GM18909 (cell line): Measurements from ENCODE around the gene AKR1B15.
"Not testable (repeated sequence)": the region's sequence is repeated elsewhere in the genome, so short reads cannot be mapped to it uniquely, and the experiment has no call there.

Source experiments
- ATAC-seq: cut with Tn5 transposase; IDR thresholded peaks from one replicate; pipeline ENCODE4 v1.9.1; 2021; ENCODE audit warnings: mild to moderate bottlenecking; ENCODE audit not compliant: unreplicated experiment, poor library complexity

Gene AKR1B15

DNA sequence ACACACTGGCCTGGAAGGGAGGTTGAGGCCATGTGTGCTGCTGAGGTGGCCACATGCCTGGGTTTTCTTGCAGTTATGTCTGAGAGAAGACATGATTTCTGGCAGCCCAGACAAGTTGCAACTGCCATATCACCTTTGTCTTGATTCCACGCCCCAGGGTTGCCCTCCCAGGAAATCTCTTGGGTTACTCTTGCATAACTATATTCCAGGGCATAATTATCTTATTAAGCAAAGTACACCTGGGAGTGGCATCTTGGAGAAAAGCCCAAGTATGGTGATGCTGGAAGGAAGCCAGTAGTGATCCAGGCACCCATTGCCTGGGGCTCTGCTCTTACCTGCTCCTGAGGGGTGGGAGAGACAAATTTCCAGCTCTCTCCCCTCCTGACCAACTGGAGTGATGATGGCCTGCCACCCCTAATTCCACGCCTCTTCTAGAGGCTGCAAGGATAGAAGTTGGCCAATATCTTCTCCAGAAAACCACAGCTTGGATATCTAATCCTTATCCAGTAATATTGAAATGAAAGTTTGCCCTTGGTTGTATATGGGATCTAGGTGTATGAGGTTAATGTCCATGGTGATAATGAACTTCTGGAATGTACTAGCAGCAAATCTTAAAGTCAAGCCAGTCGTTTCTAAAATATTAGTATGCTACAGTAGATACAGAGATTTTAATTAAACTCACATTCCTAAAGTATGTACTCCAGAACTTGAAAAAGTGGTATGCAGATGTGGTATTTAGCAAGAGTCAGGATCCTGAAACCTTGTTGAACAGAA is 16.5 kb upstream of the AKR1B15 start:
- no peak for ATAC-seq

DNA sequence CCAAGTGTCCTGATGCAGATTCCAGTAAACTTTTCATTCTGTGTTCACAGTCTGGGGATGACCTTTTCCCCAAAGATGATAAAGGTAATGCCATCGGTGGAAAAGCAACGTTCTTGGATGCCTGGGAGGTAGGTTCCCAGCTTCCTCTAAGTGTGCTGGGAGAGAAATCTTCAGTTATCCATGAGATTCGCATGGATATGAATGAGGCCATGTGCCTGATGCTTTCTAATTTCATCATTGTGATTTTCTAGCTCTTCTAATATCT is 16.0 kb upstream of the AKR1B15 start:
- ATAC-seq, result no peak

DNA sequence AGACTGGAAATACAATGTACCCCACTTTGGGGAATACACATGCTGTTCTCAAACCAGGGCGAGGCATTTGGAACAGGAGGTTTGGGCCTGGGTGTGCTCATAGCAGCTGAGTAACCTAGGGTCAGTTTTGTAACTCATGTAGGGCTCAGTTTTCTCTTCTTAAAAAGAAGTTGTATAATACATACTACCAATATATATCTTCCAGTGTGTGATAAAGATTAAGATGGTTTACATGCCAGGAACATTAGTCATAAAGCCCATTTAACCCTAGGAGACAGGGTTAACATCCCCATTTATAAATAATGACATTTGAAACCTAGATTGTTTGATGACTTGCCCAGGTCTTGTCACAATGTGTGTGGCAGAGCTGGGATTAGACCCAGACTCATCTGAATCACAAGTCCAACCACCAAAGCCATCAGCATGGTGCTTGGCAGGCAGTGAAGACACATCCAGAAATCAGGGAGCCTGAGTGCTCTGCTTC is 15.6 kb upstream of the AKR1B15 start:
- no peak for ATAC-seq

DNA sequence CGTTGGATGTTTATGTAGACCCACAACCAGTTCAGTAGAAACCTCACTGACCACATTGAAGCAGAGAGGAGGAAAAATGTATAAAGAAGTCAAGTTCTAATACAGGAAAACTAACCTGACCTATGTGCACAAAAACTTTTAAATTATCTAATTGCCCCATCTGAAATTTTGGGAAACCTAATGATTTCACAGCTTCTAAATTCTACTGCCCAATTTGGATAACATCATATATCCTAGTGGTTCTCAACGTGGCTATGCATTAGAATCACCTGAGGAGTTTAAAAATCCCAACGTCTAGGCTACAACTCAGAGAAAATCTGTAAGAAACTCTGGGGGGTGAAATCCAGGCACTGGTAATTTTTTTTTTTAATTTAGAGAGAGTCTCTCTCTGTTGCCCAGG is 14.3 kb upstream of the AKR1B15 start:
- ATAC-seq, result no peak

DNA sequence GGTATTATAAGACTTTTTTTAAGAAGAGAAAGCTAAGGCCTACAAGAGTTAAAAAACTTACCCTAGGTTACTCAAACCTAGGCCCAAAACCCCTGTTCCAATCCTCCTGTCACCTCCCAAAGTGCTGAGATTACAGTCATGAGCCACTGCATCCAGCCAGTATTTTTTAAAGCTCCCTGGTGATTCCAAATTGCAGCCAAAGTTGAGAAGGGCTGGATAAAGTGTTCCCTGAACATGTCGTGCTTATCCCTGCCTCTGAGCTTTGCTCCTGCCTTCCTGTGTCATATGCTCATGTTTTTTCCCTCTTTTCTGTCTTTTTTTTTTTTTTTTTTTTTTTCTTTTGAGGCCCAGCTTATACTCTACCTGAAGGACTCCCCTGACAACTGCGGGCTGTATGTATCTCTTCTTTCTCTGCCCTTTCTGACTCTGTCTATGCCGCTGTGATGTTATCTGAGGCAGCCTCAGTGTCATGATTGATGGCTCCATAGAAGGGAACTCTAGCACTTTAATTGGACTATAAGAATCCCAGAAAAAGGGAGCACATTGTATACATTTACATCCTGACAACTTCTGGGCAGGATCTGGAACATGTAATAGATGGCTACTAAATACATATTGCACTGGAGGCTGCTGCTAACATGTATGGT is 13.5 kb upstream of the AKR1B15 start:
- ATAC-seq, result no peak

DNA sequence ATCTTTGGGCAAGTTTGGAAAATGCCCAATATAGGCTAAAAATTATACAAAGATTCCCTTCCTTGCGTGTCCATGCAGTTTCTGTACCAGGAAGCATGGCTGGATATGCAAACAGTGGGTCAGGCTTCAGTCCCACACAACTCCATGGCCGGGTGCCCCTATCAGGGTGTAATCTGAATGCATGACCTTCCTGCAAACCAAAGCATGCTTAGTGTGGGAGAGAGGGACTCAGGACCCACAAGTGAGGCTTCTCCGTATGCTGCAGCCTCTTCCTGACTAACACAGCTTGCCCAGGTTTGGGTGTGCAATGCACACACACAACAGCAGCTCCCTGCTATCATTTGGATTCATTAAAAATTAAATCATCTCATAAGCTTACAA is 13.0 kb upstream of the AKR1B15 start:
- no peak for ATAC-seq

DNA sequence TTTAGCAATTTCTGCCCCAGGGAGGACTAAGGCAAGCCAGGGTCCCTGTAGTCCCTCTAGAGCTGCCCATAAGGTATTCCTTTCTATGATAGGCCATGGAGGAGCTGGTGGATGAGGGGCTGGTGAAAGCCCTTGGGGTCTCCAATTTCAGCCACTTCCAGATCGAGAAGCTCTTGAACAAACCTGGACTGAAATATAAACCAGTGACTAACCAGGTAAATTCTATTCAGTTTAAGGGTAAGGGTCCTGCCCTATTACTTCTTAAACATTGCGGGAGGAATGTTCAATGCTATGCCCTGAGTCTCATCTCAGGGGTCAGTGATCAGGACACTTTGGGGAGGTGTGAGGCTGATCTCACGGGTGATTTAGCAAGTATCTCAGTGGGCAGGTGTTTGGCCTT is 12.4 kb upstream of the AKR1B15 start:
- not testable (repeated sequence) for ATAC-seq

DNA sequence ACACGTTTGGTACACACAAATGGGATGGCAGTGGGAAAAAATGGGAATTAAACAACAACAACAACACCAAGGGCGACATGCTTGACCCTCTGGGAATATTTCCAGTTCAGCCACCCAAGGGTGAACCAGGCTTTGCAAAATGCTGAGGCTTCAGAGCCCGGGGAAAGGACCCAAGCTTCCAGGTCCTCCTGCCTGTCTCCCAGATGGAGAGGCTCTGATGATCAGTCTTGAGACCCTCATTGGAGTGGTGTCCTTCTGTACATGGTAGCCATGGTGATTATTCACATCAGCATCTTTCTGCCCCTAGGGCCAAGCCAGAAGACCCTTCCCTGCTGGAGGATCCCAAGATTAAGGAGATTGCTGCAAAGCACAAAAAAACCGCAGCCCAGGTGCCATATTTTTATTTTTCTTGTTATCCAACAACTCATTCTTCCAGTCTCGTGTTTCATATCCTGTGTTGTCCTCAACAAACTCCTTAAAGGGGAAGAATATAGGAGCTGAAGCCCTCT is 11.6 kb upstream of the AKR1B15 start:
- not testable (repeated sequence) for ATAC-seq

DNA sequence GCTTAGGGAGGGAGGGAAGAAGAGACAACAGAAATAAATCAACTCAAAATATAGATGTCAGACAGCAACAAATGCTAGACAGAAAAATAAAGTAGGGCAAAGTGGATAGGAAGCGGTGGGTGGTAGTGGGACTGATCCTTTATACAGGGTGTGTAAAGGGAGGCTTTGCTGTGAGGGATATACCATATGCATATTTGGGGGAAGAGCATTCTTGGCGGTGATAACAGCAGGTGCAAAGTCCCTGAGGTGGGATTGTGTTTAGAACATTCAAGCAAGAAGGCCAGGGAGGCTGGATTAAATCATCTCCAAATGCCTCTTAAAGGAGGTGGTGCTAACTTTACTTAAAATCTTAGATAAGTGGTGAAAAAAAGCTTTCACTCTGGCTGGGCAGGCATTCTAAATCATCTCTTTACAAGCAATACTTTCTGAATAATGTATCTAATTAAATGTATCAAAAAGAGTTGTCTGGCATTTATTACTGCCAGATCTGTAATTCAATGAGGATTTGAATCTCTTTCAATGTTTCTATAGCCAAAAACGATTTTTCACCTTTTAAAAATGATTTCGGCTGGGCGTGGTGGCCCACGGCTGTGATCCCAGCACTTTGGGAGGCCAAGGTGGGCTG is 9.4 kb upstream of the AKR1B15 start:
- ATAC-seq, result no peak

DNA sequence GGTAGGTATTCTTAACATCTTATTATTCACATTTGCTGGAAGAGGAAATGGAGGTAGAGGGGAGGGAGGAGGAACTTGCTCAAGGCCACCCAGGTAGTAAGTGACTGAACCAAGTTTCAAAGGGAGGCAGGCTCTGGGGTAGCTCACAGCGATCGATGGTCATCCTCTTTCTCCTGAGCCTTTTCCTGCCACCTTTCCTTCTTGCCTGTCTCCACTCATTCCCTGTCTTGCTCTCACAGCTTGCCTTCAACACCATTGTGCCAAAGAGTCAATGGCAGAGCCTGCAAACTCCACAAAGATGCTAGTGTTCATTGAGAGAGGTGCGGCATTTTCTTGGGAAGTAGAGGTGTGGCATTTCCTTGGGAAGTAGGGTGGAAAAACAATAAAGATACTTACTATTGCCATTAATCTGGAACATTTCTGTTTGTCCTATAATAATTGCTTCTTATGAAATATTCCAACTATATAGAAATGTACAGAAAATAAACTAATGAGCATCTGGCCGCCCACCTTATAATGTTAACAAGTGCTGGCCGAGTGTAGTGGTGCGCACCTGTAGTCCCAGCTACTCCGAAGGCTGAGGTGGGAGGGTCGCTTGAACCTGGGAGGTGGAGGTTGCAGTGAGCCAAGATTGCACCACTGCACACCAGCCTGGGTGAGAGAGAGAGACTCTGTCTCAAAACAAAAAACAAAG is 7.3 kb upstream of the AKR1B15 start:
- not testable (repeated sequence) for ATAC-seq

DNA sequence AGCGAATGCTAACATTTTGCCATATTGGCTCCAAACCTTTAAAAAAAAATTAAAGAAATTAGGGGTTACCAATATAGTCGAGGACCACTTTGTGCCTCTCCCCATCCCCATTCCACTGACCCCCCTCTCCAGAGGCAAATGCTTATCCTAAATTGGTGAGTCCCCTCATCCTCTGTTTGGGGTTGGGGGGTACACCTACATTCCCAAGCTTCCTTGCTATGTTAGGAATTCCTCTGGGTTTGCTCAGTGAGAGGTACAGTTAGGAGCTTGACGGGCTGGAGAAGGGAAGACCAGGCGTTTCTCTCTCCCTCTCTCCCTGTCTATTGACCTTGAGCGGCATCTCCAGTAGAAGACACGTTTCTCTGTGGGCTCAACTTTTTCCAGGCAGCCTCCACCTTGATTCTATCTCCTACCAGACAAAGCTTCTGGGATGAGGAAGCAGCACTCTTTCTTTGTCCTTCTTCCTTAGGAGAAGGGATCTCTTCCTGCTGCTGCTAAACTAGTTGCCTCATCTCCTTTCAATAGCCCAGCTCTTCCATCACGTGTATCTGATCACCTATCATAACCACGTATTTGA is 6.6 kb upstream of the AKR1B15 start:
- no peak for ATAC-seq

DNA sequence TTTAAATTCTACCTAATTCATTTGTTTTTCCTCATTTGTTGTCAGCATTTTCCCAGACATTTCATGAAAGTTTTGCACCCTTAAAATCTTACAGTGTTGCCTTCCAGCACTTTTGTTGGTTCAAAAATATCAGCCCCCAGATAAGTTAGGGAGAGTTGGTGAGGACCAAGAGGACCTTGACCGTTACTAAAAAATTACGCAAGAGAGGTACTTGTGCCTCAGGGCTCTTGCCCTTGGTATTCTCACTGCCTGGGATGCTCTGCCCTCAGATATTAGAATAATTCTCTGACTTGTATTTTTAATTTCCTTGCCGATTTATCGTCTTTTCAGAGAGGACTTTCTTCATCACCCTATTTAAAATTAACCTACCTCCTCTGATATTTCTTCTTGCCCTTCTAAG is 3.5 kb upstream of the AKR1B15 start:
- no peak for ATAC-seq

DNA sequence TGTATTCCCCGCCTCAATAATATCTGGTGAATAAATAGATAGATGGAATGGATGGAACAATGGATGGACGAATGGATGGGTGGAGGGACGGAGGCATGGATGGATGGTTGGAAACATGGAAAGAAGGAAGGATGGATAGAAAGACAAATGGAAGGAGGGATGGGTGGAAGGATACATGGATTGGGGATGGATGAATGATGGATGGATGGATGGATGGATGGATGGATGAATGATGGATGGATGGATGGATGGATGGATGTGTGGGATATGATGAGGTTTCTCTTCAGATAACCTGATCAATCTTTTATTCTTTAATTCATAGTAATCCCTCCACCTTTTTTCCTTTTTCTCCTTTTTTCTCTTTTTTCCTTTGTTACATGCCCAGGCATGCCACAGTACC is 3.0 kb upstream of the AKR1B15 start:
- no peak for ATAC-seq

DNA sequence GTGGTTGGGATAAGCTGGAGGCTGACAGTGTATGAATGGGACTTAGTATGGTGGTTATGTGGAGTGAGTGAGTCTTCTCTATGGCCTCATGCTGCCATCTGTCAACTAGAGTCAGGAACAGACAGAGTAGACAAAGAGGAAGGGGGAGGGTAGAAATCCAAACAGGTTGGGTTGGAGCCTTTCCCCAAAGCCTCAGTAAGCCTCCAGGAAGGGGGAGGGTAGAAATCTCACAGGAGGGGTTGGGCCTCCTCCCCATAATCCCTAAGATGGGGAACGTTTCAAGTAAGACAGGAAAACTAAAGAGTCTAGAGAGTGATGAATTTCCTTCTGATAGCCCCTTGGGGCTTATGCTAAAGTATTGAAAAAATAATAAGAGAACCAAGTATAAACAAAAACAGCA is 2.0 kb upstream of the AKR1B15 start:
- ATAC-seq, result no peak

DNA sequence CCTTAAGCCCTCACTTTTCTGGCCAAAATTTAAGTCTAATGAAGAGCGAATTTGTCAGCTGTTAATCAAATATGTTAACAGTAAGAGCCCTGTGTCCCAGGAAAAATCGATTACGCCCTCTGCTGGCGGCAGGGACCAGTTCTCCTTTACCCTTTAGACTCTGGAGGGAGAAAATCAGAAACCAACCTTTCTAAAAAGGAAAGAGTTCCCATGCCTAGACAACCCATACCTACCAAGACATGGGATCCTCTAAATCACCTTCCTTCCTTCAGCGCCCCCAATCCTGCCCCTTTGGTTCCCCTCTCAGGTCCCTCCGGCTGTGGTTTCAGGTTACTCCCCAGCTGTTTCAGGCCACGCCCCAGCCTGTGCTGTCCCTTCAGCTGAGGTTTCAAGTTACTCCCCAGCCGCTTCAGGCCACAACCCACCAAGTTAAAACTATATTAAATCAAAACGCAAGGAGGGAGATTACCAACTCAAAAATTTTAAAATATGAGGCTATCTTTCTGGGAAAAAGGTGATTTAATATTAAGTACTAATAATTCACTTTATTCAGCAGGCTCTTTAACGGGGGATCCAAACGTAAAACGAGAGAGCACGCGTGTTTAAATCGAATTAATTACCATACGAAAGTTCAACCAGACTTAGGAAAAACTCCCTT is 1.4 kb upstream of the AKR1B15 start:
- ATAC-seq, result peak; percentile 70

DNA sequence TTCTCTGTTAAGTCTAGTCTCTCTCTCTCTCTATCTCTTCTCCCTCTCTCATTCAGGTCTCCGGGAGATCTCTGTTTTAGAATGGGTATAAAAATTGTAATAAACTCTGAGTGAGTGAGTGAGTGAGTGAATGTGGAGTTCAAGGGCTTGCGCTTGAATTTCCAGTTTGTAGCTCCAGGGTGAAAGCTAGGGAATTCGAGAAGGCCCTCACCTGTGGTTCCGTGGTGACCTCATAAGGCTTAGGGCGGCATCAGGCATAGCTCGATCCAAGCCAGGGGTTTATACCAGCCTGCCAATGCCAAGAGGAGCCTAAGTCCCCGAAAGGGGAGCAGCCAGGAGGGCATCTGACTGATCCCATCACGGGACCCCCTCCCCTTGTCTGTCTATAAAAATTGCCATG is 456 bp downstream of the AKR1B15 start:
- ATAC-seq, result no peak

DNA sequence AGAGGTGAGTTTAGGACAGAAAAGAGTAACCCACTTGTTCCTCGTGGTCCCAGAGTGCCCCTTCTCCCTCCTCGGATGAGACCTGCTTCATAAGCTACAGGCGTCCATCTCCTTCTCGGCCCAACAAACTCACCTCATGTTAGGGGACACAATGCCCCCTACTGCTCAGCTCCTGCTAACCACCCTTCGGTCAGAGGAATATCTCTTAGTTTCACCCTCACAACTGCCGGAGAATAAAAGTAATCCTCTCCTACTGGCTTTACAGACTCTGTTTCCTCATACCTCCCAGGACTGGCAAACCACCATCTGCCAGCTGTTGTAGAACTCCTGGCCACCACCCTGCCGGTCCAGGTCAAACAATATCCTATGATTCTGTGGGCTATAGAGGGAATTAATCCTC is 3.2 kb downstream of the AKR1B15 start:
- ATAC-seq, result no peak

DNA sequence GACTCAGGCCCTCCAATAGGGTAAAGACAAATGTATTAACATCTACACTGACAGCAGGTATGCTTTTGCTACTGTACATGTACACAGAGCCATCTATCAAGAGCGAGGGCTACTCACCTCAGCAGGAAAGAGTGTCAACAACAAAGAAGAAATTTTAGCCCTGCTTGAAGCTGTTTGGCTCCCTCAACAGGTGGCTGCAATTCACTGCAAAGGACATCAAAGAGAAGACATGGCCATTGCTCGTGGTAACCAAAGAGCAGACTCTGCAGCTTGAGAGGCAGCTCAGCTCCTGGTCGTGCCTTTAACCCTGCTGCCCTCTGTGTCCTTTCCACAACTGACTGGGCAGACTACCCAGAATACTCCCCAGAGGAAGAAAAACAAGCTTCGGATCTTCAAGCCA is 5.1 kb downstream of the AKR1B15 start:
- no peak for ATAC-seq

DNA sequence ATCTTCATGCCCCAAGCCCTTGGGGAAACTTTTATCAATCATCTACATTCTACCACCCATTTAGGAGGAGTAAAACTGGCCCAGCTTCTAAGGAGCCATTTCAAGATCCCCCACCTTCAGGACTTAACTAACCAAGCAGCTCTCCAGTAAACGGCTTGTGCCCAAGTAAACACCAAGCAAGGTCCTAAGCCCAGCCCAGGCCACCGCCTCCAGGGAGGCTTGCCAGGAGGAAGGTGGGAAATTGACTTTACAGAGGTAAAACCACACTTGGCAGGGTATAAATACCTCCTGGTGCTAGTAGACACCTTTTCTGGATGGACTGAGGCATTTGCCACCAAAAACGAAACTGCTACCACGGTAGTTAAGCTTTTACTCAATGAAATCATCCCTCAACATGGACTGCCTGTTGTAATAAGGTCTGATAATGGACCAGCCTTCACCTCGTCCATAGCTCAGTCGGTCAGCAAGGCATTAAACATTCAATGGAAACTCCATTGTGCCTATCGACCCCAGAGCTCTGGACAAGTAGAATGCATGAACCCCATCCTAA is 5.6 kb downstream of the AKR1B15 start:
- no peak for ATAC-seq

DNA sequence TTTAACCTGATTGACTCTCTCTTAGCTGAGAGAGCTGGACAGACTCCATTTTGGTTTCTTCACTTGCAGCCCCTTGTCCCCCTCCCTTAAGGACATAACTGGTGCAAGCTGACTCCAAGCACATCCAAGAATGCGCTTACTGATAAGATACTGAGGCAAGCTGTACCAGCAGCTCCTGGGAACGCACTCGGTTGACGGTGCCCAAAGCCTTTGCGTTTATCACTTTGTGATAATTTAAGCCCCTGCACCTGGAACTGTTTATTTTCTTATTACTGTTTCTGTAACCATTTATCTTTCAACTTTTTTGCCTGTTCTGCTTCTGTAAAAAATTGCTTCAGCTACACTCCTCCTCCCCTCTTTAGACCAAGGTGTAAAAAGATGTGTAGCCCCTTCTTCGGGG is 8.5 kb downstream of the AKR1B15 start:
- ATAC-seq, result no peak
